GM18951 (cell line): Measurements from ENCODE around the gene ANKRD62.
"Not testable (repeated sequence)": the region's sequence is repeated elsewhere in the genome, so short reads cannot be mapped to it uniquely, and the experiment has no call there.

ENCODE experiments used
- POLR2A ChIP-seq: IDR thresholded peaks from 4 replicates; pipeline ENCODE4 v1.6.1; 2011; ENCODE audit warnings: mild to moderate bottlenecking; ENCODE audit not compliant: insufficient read length, insufficient read depth; ENCODE audit errors: extremely low read depth
- in situ Hi-C: fragments of 300-500 bp; cut with MboI; formaldehyde crosslinking; loops from one replicate; pipeline ENCODE4 v1.12.0; 2022; ENCODE audit warnings: low sequenced_read_pairs, mixed read lengths, inconsistent platforms; ENCODE audit not compliant: unreplicated experiment

The ANKRD62 gene

GRCh38 chr18:12091538-12092141 lies 2.0 kb upstream of the ANKRD62 start:
- TF ChIP-seq POLR2A = no peak
- in situ Hi-C loops = loop anchor here (25.0 kb wide), 1 partner anchor 146 kb away; no protein-coding TSS in a partner anchor

- in situ Hi-C loops = loop anchor here (25.0 kb wide), 1 partner anchor 145 kb away; no protein-coding TSS in a partner anchor
- TF ChIP-seq POLR2A = no peak
Observed at GRCh38 chr18:12092398-12093229, 1.0 kb upstream of the ANKRD62 start.

- TF ChIP-seq POLR2A = no peak
- in situ Hi-C loops = loop anchor here (25.0 kb wide), 1 partner anchor 139 kb away; no protein-coding TSS in a partner anchor
Observed at GRCh38 chr18:12098374-12098773, 4.7 kb downstream of the ANKRD62 start.

- in situ Hi-C loops = loop anchor here (25.0 kb wide), 1 partner anchor 138 kb away; no protein-coding TSS in a partner anchor
Observed at GRCh38 chr18:12099160-12099559, 5.5 kb downstream of the ANKRD62 start.

GRCh38 chr18:12101266-12101665 lies 7.6 kb downstream of the ANKRD62 start:
- in situ Hi-C loops = no loop called here
- TF ChIP-seq POLR2A = no peak

More at GRCh38 chr18:12099160-12099559, 5.5 kb downstream of the ANKRD62 start:
- no peak for TF ChIP-seq POLR2A

GRCh38 chr18:12102136-12102842 lies 8.6 kb downstream of the ANKRD62 start:
- in situ Hi-C loops = no loop called here
- no peak for TF ChIP-seq POLR2A

GRCh38 chr18:12106471-12106870 lies 12.8 kb downstream of the ANKRD62 start:
- TF ChIP-seq POLR2A = no peak
- in situ Hi-C loops = no loop called here

- in situ Hi-C loops = no loop called here
- no peak for TF ChIP-seq POLR2A
Observed at GRCh38 chr18:12109836-12110235, 16.2 kb downstream of the ANKRD62 start.

GRCh38 chr18:12113999-12114646 lies 20.5 kb downstream of the ANKRD62 start:
- no peak for TF ChIP-seq POLR2A
- in situ Hi-C loops = no loop called here

- TF ChIP-seq POLR2A = no peak
- in situ Hi-C loops = no loop called here
Observed at GRCh38 chr18:12119358-12119757, 25.7 kb downstream of the ANKRD62 start.

GRCh38 chr18:12121175-12122042 lies 27.8 kb downstream of the ANKRD62 start:
- in situ Hi-C loops = no loop called here
- no peak for TF ChIP-seq POLR2A

GRCh38 chr18:12122043-12122389 lies 28.4 kb downstream of the ANKRD62 start:
- in situ Hi-C loops = not testable (repeated sequence)

- in situ Hi-C loops = not testable (repeated sequence)
Observed at GRCh38 chr18:12127647-12128046, 34.0 kb downstream of the ANKRD62 start.

GRCh38 chr18:12138831-12139230 lies 45.2 kb downstream of the ANKRD62 start:
- in situ Hi-C loops = not testable (repeated sequence)

GRCh38 chr18:12140866-12141265 lies 47.2 kb downstream of the ANKRD62 start:
- in situ Hi-C loops = not testable (repeated sequence)

GRCh38 chr18:12141778-12142177 lies 48.1 kb downstream of the ANKRD62 start:
- in situ Hi-C loops = not testable (repeated sequence)

GRCh38 chr18:12149431-12149830 lies 55.8 kb downstream of the ANKRD62 start:
- in situ Hi-C loops = not testable (repeated sequence)
